Natural killer cell (primary cell): Measurements from ENCODE around the gene FAM131C. TPM values are rescaled to one million over a fixed set of nuclear protein-coding genes. Genes with fewer than 3 reads are reported as not detected.

Experiments used
- ATAC-seq, 3 donors: fragments of 150-1000 bp in 2 of 3; fragments of 200-7000 bp in 1 of 3; cut with Tn5 transposase; 1 replicate in 1 of 3; 2 replicates in 2 of 3; pipeline ENCODE4 v1.10.0; 2021; ENCODE audit warnings: mild to moderate bottlenecking in 2 of 3, moderate library complexity in 2 of 3
- DNase-seq, 2 donors: peaks; one replicate each; pipeline versions ENCODE4 v3.0.0 to v3.0.0-alpha.2; 2013 to 2021; ENCODE audit warnings: mixed read lengths in 1 of 2
- H3K27ac ChIP-seq: one replicate; pipeline ENCODE4 v1.5.1; 2013; ENCODE audit warnings: mild to moderate bottlenecking, low read length
- H3K27me3 ChIP-seq: one replicate; pipeline ENCODE4 v1.6.1; 2013; ENCODE audit warnings: low read length; ENCODE audit not compliant: control insufficient read depth, insufficient read depth
- H3K36me3 ChIP-seq: one replicate; pipeline ENCODE4 v1.6.1; 2013; ENCODE audit warnings: low read length; ENCODE audit not compliant: control insufficient read depth, insufficient read depth
- H3K4me1 ChIP-seq: one replicate; pipeline ENCODE4 v1.6.1; 2013; ENCODE audit warnings: low read length; ENCODE audit not compliant: control insufficient read depth, insufficient read depth
- H3K4me3 ChIP-seq: one replicate; pipeline ENCODE4 v1.5.1; 2013; ENCODE audit warnings: low read length
- H3K9me3 ChIP-seq: one replicate; pipeline ENCODE4 v1.6.1; 2013; ENCODE audit warnings: low read length; ENCODE audit not compliant: control insufficient read depth, insufficient read depth
- H3K27ac Mint-ChIP-seq, 2 donors: one replicate each; pipeline ENCODE4 v1.8.0; 2022; ENCODE audit warnings: mild to moderate bottlenecking in 2 of 2, mixed read lengths in 2 of 2, moderate library complexity in 1 of 2
- H3K27me3 Mint-ChIP-seq, 2 donors: one replicate each; pipeline ENCODE4 v1.8.0; 2022; ENCODE audit warnings: low read depth in 2 of 2, mixed read lengths in 2 of 2
- H3K36me3 Mint-ChIP-seq: one replicate; pipeline ENCODE4 v1.8.0; 2022; ENCODE audit warnings: mixed read lengths
- H3K4me1 Mint-ChIP-seq, 2 donors: one replicate each; pipeline ENCODE4 v1.8.0; 2022; ENCODE audit warnings: mixed read lengths in 2 of 2
- H3K4me3 Mint-ChIP-seq: one replicate; pipeline ENCODE4 v1.8.0; 2022; ENCODE audit warnings: mild to moderate bottlenecking, moderate library complexity, mixed read lengths
- H3K9me3 Mint-ChIP-seq, 2 donors: one replicate each; pipeline ENCODE4 v1.8.0; 2022; ENCODE audit warnings: mixed read lengths in 2 of 2
- CTCF ChIP-seq: fragments of 200-600 bp; IDR thresholded peaks from one replicate; pipeline ENCODE4 v1.8.0; 2022; ENCODE audit warnings: antibody characterized with exemption
- WGBS: methylation state at CpG from one replicate; pipeline ENCODE4 v1.1.7; 2013; ENCODE audit warnings: missing lambda C conversion rate; ENCODE audit not compliant: insufficient coverage; 5-methylcytosine and 5-hydroxymethylcytosine counted together
- intact Hi-C: fragments of 100-400 bp; cut with micrococcal nuclease; formaldehyde crosslinking; loops from one replicate; pipeline ENCODE4 v1.14.2; 2022
- total RNA-seq, 4 donors: library from RNA; stranded (reverse); fragments of 120-200 nt in 1 of 4; gene quantifications; one replicate each; pipeline versions ENCODE4 v1.2.3 to v1.2.4, GENCODE V29; 2013 to 2022

Gene FAM131C
- total RNA-seq, 3 donors from 2014 or later (not counting 1 experiment from before 2014, with no cell fraction given): not detected

GRCh38 chr1:16120940-16121410, 47.5 kb upstream of the FAM131C start:
- no peaks in the 10 kb centered on the region for H3K36me3 ChIP-seq
- H3K36me3 Mint-ChIP-seq: peaks cover 6% of the 10 kb centered on the region
- ATAC-seq (no peak), DNase-seq (no peak)
- H3K4me1 Mint-ChIP-seq: peaks cover 53 to 64% of the 10 kb centered on the region in 2 donors
- peaks cover 48% of the 10 kb centered on the region for H3K4me1 ChIP-seq
- 85% methylated on average over 2 of the region's 4 CpGs for WGBS
- no peak overlapping the region for H3K4me3 Mint-ChIP-seq
- no peak for TF ChIP-seq CTCF
- H3K27ac ChIP-seq: no peak overlapping the region
- H3K27ac Mint-ChIP-seq: no peak overlapping the region
- peaks cover 0 to 6% of the 10 kb centered on the region in 2 donors for H3K27me3 Mint-ChIP-seq
- H3K4me3 ChIP-seq: no peak overlapping the region
- no peaks in the 10 kb centered on the region for H3K9me3 Mint-ChIP-seq
- intact Hi-C loops: loop anchor here (5.0 kb wide), 1 partner anchor 36 kb away; the partner anchor contains the start of gene EPHA2
- no peaks in the 10 kb centered on the region for H3K9me3 ChIP-seq
- H3K27me3 ChIP-seq: no peaks in the 10 kb centered on the region

GRCh38 chr1:16120407-16120806, 47.0 kb upstream of the FAM131C start:
- WGBS: 89% methylated on average over 1 of the region's 1 CpG
- Mint-ChIP-seq H3K36me3 (peaks cover 6% of the 10 kb centered on the region), H3K4me1 (peaks cover 53 to 59% of the 10 kb centered on the region in 2 donors), H3K27ac (no peak overlapping the region), H3K4me3 (no peak overlapping the region), H3K27me3 (peaks cover 0 to 6% of the 10 kb centered on the region in 2 donors), H3K9me3 (no peaks in the 10 kb centered on the region)
- intact Hi-C loops: loop anchor here (5.0 kb wide), 1 partner anchor 37 kb away; the partner anchor contains the start of gene EPHA2
- DNase-seq (no peak), ATAC-seq (no peak)
- Histone ChIP-seq H3K36me3 (no peaks in the 10 kb centered on the region), H3K27me3 (no peaks in the 10 kb centered on the region), H3K9me3 (no peaks in the 10 kb centered on the region), H3K4me1 (peaks cover 48% of the 10 kb centered on the region), H3K4me3 (no peak overlapping the region), H3K27ac (no peak overlapping the region)
- TF ChIP-seq CTCF: no peak

- Mint-ChIP-seq H3K4me1 (peaks cover 53 to 59% of the 10 kb centered on the region in 2 donors), H3K36me3 (peaks cover 6% of the 10 kb centered on the region), H3K27me3 (peaks cover 0 to 6% of the 10 kb centered on the region in 2 donors), H3K9me3 (no peaks in the 10 kb centered on the region), H3K4me3 (no peak overlapping the region), H3K27ac (no peak overlapping the region)
- intact Hi-C loops: loop anchor here (5.0 kb wide), 1 partner anchor 37 kb away; the partner anchor contains the start of gene EPHA2
- 94% methylated on average over 10 of the region's 10 CpGs for WGBS
- Histone ChIP-seq H3K27me3 (no peaks in the 10 kb centered on the region), H3K36me3 (no peaks in the 10 kb centered on the region), H3K27ac (no peak overlapping the region), H3K9me3 (no peaks in the 10 kb centered on the region), H3K4me3 (no peak overlapping the region), H3K4me1 (peaks cover 46% of the 10 kb centered on the region)
- DNase-seq (no peak), ATAC-seq (no peak)
- TF ChIP-seq CTCF: no peak
These were observed 46.5 kb upstream of the FAM131C start for GRCh38 chr1:16119926-16120325.

- no peaks in the 10 kb centered on the region for H3K36me3 ChIP-seq
- DNase-seq (no peak), ATAC-seq (no peak)
- no peaks in the 10 kb centered on the region for H3K9me3 ChIP-seq
- H3K27ac ChIP-seq: no peak overlapping the region
- no peaks in the 10 kb centered on the region for H3K27me3 ChIP-seq
- TF ChIP-seq CTCF: no peak
- intact Hi-C loops: no loop called here
- H3K4me3 ChIP-seq: no peak overlapping the region
- H3K4me1 ChIP-seq: peaks cover 42% of the 10 kb centered on the region
- Mint-ChIP-seq H3K4me3 (no peak overlapping the region), H3K36me3 (peaks cover 6% of the 10 kb centered on the region), H3K9me3 (no peaks in the 10 kb centered on the region), H3K4me1 (peaks cover 50 to 55% of the 10 kb centered on the region in 2 donors), H3K27me3 (peaks cover 0 to 6% of the 10 kb centered on the region in 2 donors), H3K27ac (no peak overlapping the region)
- 90% methylated on average over 6 of the region's 6 CpGs for WGBS
These were observed 46.1 kb upstream of the FAM131C start for GRCh38 chr1:16119504-16119903.
